K562 (cell line): Measurements from ENCODE around the gene PPP1R16B. TPM values are rescaled to one million over a fixed set of nuclear protein-coding genes. Genes with fewer than 3 reads are reported as not detected.

Experiments
- ARHGAP35 ChIP-seq: fragments of 450-650 bp; IDR thresholded peaks from 2 replicates; pipeline ENCODE4 v1.6.1; 2018; ENCODE audit not compliant: partially characterized antibody
- BDP1 ChIP-seq: IDR thresholded peaks from 3 replicates; pipeline ENCODE4 v1.6.1; 2011; ENCODE audit not compliant: insufficient read length, insufficient read depth
- EGR1 ChIP-seq: fragments of 450-650 bp; conservative IDR thresholded peaks from 2 replicates; pipeline ENCODE4 v1.6.1; 2017; ENCODE audit warnings: mild to moderate bottlenecking
- ETV1 ChIP-seq: fragments of 450-650 bp; conservative IDR thresholded peaks from 2 replicates; pipeline ENCODE4 v1.6.1; 2016; ENCODE audit warnings: missing genetic modification characterization, control low read depth, low read depth, missing compliant biosample characterization
- FOS ChIP-seq: IDR thresholded peaks from 3 replicates; pipeline ENCODE4 v1.6.1; 2011; ENCODE audit not compliant: insufficient read length; ENCODE audit errors: extremely low read depth
- GABPB2 ChIP-seq: fragments of 250-450 bp; sonication (Bioruptor Pico); conservative IDR thresholded peaks from 2 replicates; pipeline ENCODE4 v1.5.1; 2021; ENCODE audit warnings: mild to moderate bottlenecking
- HDAC2 ChIP-seq: fragments of 450-650 bp; IDR thresholded peaks from 2 replicates; pipeline ENCODE4 v1.6.1; 2016; ENCODE audit warnings: mild to moderate bottlenecking
- HNRNPL ChIP-seq: fragments of 200-400 bp; formaldehyde crosslinking; IDR thresholded peaks from 2 replicates; pipeline ENCODE4 v1.6.1; 2017; ENCODE audit warnings: low read depth, mild to moderate bottlenecking, low read length
- HOXB6 ChIP-seq: fragments of 250-450 bp; sonication (Bioruptor Pico); IDR thresholded peaks from 2 replicates; pipeline ENCODE4 v1.5.1; 2022; ENCODE audit warnings: mild to moderate bottlenecking, borderline replicate concordance
- MED1 ChIP-seq: sonication (generic); formaldehyde crosslinking; IDR thresholded peaks from 2 replicates; pipeline ENCODE4 v1.8.1; 2023; ENCODE audit warnings: missing genetic modification reagents, borderline replicate concordance
- MEF2D ChIP-seq: conservative IDR thresholded peaks from 2 replicates; pipeline ENCODE4 v1.6.1; 2016; ENCODE audit warnings: low read depth, missing genetic modification characterization, missing compliant biosample characterization
- NCOA1 ChIP-seq: fragments of 450-650 bp; IDR thresholded peaks from 2 replicates; pipeline ENCODE4 v1.6.1; 2016; ENCODE audit warnings: low read depth
- NCOR1 ChIP-seq: fragments of 450-650 bp; IDR thresholded peaks from 2 replicates; pipeline ENCODE4 v1.6.1; 2016; ENCODE audit warnings: mild to moderate bottlenecking, moderate library complexity
- PCBP2 ChIP-seq: fragments of 200-400 bp; formaldehyde crosslinking; IDR thresholded peaks from 2 replicates; pipeline ENCODE4 v1.6.1; 2018; ENCODE audit warnings: low read length, low read depth, mild to moderate bottlenecking, moderate library complexity; ENCODE audit not compliant: poor library complexity, severe bottlenecking
- SAFB ChIP-seq: fragments of 200-400 bp; formaldehyde crosslinking; IDR thresholded peaks from 2 replicates; pipeline ENCODE4 v1.6.1; 2017; ENCODE audit warnings: low read depth, low read length, borderline replicate concordance
- SNAPC5 ChIP-seq: fragments of 250-450 bp; sonication (Bioruptor Pico); IDR thresholded peaks from 2 replicates; pipeline ENCODE4 v1.8.0; 2021; ENCODE audit warnings: moderate library complexity, mild to moderate bottlenecking, inconsistent platforms
- TAL1 ChIP-seq: fragments of 450-650 bp; IDR thresholded peaks from 2 replicates; pipeline ENCODE4 v1.6.1; 2016; ENCODE audit warnings: mild to moderate bottlenecking
- ZC3H4 ChIP-seq: sonication (generic); formaldehyde crosslinking; IDR thresholded peaks from 2 replicates; pipeline ENCODE4 v1.9.0; 2021; ENCODE audit warnings: missing genetic modification reagents, borderline replicate concordance
- ZFP30 ChIP-seq: fragments of 250-450 bp; sonication (Bioruptor Pico); IDR thresholded peaks from 2 replicates; pipeline ENCODE4 v1.8.0; 2022; ENCODE audit warnings: moderate library complexity, mild to moderate bottlenecking, inconsistent platforms, borderline replicate concordance
- ZNF174 ChIP-seq: fragments of 250-450 bp; sonication (Bioruptor Pico); IDR thresholded peaks from 2 replicates; pipeline ENCODE4 v1.4.0; 2020; ENCODE audit warnings: mild to moderate bottlenecking
- ZNF431 ChIP-seq: sonication (generic); formaldehyde crosslinking; IDR thresholded peaks from 2 replicates; pipeline ENCODE4 v1.8.0; 2022; ENCODE audit warnings: mild to moderate bottlenecking, missing genetic modification reagents
- ZNF75A ChIP-seq: fragments of 450-650 bp; formaldehyde crosslinking; IDR thresholded peaks from 2 replicates; pipeline ENCODE4 v1.4.0; 2020; ENCODE audit warnings: mild to moderate bottlenecking
- polyA plus RNA-seq, 8 experiments: library from polyadenylated mRNA; depleted of rRNA in 4 of 8; stranded (reverse) in 5 of 8; unstranded in 3 of 8; fragments of >200 nt; fragmentation: Nextera tagmentation in 2 of 8; fragmentation: Illumina TruSeq in 1 of 8; extraction: Ambion mirVana in 2 of 8; extraction: Trizol in 1 of 8; gene quantifications; 2 replicates each; pipeline versions ENCODE4 v1.2.1 to v1.2.3, GENCODE V29; 2011 to 2014; ENCODE audit warnings: inconsistent platforms in 1 of 8, missing spikeins in 1 of 8
- total RNA-seq, 7 experiments: library from RNA; depleted of rRNA in 6 of 7; stranded (reverse); fragments of >200 nt in 6 of 7; fragmentation: Illumina TruSeq in 2 of 7; extraction: Trizol in 2 of 7; gene quantifications; 2 replicates each; pipeline versions ENCODE4 v1.2.1 to v1.2.3, GENCODE V29; 2011 to 2021; ENCODE audit warnings: low replicate concordance in 1 of 7
- TF ChIP-seq, protein P1 (sequence below): conservative IDR thresholded peaks from 2 replicates; pipeline ENCODE4 v1.6.1; 2011; ENCODE audit warnings: low read depth, mild to moderate bottlenecking, low read length; ENCODE audit not compliant: control insufficient read depth
- TF ChIP-seq, protein P2 (sequence below): sonication (generic); formaldehyde crosslinking; IDR thresholded peaks from 2 replicates; pipeline ENCODE4 v1.8.0; 2022; ENCODE audit warnings: mild to moderate bottlenecking, missing genetic modification reagents
- TF ChIP-seq, protein P3 (sequence below): fragments of 250-450 bp; sonication (Bioruptor Pico); IDR thresholded peaks from 2 replicates; pipeline ENCODE4 v1.5.0; 2020; ENCODE audit warnings: mild to moderate bottlenecking
- TF ChIP-seq, protein P4 (sequence below): fragments of 450-650 bp; IDR thresholded peaks from 2 replicates; pipeline ENCODE4 v1.6.1; 2016; ENCODE audit warnings: borderline replicate concordance

PPP1R16B gene
- total and polyA plus RNA-seq, 9 of the 15 experiments (the other 6 are each of a cell fraction or from before 2014, with no cell fraction given): 1.5 to 11.5 (median 6.8) TPM

DNA sequence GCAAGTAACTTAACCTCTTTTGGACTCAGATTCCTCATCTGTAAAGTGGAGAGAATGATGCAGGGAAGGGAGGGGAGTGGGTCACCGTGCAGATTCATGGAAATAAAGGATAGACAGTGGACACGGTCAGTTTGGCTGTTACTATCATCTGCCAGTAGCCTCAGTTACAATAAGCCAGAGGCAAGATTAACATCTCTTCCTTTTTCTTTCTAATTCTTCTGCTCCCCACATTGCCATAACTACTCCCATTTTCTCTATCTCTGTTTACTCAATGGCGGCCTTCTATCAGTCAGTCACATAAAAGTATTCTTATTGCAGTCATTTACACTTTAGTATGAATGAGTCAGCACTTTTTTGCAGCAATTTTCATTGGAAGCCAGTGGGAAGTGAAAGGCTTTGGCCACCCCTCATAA lies 49.2 kb downstream of the PPP1R16B start (continued):
- TF ChIP-seq, protein P1, sequence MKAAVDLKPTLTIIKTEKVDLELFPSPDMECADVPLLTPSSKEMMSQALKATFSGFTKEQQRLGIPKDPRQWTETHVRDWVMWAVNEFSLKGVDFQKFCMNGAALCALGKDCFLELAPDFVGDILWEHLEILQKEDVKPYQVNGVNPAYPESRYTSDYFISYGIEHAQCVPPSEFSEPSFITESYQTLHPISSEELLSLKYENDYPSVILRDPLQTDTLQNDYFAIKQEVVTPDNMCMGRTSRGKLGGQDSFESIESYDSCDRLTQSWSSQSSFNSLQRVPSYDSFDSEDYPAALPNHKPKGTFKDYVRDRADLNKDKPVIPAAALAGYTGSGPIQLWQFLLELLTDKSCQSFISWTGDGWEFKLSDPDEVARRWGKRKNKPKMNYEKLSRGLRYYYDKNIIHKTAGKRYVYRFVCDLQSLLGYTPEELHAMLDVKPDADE: no peak
- no peak for TF ChIP-seq ZNF431
- TF ChIP-seq, protein P2, sequence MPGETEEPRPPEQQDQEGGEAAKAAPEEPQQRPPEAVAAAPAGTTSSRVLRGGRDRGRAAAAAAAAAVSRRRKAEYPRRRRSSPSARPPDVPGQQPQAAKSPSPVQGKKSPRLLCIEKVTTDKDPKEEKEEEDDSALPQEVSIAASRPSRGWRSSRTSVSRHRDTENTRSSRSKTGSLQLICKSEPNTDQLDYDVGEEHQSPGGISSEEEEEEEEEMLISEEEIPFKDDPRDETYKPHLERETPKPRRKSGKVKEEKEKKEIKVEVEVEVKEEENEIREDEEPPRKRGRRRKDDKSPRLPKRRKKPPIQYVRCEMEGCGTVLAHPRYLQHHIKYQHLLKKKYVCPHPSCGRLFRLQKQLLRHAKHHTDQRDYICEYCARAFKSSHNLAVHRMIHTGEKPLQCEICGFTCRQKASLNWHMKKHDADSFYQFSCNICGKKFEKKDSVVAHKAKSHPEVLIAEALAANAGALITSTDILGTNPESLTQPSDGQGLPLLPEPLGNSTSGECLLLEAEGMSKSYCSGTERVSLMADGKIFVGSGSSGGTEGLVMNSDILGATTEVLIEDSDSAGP (CRISPR knock-in tag): no peak
- TF ChIP-seq ZFP30 (CRISPR knock-in tag): no peak
- TF ChIP-seq ZNF174 (CRISPR knock-in tag): no peak
- TF ChIP-seq, protein P3, sequence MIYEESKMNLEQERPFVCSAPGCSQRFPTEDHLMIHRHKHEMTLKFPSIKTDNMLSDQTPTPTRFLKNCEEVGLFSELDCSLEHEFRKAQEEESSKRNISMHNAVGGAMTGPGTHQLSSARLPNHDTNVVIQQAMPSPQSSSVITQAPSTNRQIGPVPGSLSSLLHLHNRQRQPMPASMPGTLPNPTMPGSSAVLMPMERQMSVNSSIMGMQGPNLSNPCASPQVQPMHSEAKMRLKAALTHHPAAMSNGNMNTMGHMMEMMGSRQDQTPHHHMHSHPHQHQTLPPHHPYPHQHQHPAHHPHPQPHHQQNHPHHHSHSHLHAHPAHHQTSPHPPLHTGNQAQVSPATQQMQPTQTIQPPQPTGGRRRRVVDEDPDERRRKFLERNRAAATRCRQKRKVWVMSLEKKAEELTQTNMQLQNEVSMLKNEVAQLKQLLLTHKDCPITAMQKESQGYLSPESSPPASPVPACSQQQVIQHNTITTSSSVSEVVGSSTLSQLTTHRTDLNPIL (CRISPR knock-in tag): no peak
- peak; percentile 69; the same call in 1 of the 2 replicates for TF ChIP-seq NCOA1
- TF ChIP-seq SNAPC5: no peak
- TF ChIP-seq EGR1: no peak
- TF ChIP-seq SAFB: no peak
- no peak for TF ChIP-seq MED1 (CRISPR knock-in tag)
- TF ChIP-seq TAL1: peak; percentile 77
- TF ChIP-seq PCBP2: no peak
- TF ChIP-seq HOXB6: no peak
- no peak for TF ChIP-seq ARHGAP35
- peak; percentile 68 for TF ChIP-seq MEF2D
- TF ChIP-seq GABPB2: no peak
- TF ChIP-seq HDAC2: peak; percentile 88
- TF ChIP-seq ZNF75A (CRISPR knock-in tag): no peak
- TF ChIP-seq ETV1 (tag): no peak
- no peak for TF ChIP-seq FOS
- TF ChIP-seq HNRNPL: no peak
- TF ChIP-seq ZC3H4 (CRISPR knock-in tag): no peak
- TF ChIP-seq, protein P4, sequence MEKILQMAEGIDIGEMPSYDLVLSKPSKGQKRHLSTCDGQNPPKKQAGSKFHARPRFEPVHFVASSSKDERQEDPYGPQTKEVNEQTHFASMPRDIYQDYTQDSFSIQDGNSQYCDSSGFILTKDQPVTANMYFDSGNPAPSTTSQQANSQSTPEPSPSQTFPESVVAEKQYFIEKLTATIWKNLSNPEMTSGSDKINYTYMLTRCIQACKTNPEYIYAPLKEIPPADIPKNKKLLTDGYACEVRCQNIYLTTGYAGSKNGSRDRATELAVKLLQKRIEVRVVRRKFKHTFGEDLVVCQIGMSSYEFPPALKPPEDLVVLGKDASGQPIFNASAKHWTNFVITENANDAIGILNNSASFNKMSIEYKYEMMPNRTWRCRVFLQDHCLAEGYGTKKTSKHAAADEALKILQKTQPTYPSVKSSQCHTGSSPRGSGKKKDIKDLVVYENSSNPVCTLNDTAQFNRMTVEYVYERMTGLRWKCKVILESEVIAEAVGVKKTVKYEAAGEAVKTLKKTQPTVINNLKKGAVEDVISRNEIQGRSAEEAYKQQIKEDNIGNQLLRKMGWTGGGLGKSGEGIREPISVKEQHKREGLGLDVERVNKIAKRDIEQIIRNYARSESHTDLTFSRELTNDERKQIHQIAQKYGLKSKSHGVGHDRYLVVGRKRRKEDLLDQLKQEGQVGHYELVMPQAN: no peak
- no peak for TF ChIP-seq BDP1
- peak; percentile 71 for TF ChIP-seq NCOR1
